ENCODE data around the gene CUX1.
"Not testable (repeated sequence)": the region's sequence is repeated elsewhere in the genome, so short reads cannot be mapped to it uniquely, and the experiment has no call there.

Gene CUX1

GRCh38 chr7:101919363-101920115, 102.1 kb downstream of the CUX1 start:
- no peak for DNase-seq (ENCODE audit: low read depth)
- H3K4me3 ChIP-seq (ENCODE audit: low read depth, low read length) = no peak overlapping the region
- TF ChIP-seq CTCF (conservative IDR thresholded peaks at IDR 0.05; ENCODE audit: low read depth, low read length) = no peak

GRCh38 chr7:101921061-101921460, 103.6 kb downstream of the CUX1 start:
- no peak for TF ChIP-seq CTCF (conservative IDR thresholded peaks at IDR 0.05; ENCODE audit: low read depth, low read length)
- no peak overlapping the region for H3K4me3 ChIP-seq (ENCODE audit: low read depth, low read length)
- DNase-seq (ENCODE audit: low read depth) = no peak

GRCh38 chr7:101921546-101922489, 104.4 kb downstream of the CUX1 start:
- DNase-seq (ENCODE audit: low read depth) = peak; percentile 43
- not testable (repeated sequence) for H3K4me3 ChIP-seq (ENCODE audit: low read depth, low read length)

- no peak for DNase-seq (ENCODE audit: low read depth)
- no peak overlapping the region for H3K4me3 ChIP-seq (ENCODE audit: low read depth, low read length)
- TF ChIP-seq CTCF (conservative IDR thresholded peaks at IDR 0.05; ENCODE audit: low read depth, low read length) = no peak
These were observed 105.5 kb downstream of the CUX1 start for GRCh38 chr7:101922631-101923601.

- no peak for TF ChIP-seq CTCF (conservative IDR thresholded peaks at IDR 0.05; ENCODE audit: low read depth, low read length)
- H3K4me3 ChIP-seq (ENCODE audit: low read depth, low read length) = no peak overlapping the region
- no peak for DNase-seq (ENCODE audit: low read depth)
These were observed 106.2 kb downstream of the CUX1 start for GRCh38 chr7:101923602-101923985.

- H3K4me3 ChIP-seq (ENCODE audit: low read depth, low read length) = no peak overlapping the region
- TF ChIP-seq CTCF (conservative IDR thresholded peaks at IDR 0.05; ENCODE audit: low read depth, low read length) = no peak
- no peak for DNase-seq (ENCODE audit: low read depth)
These were observed 106.7 kb downstream of the CUX1 start for GRCh38 chr7:101924171-101924570.
